ENCODE measurements around the gene TMEM213.

GRCh38 chr7:138871065-138871813 is 73.4 kb downstream of the TMEM213 start:
- no peak for TF ChIP-seq POLR2A (IDR thresholded peaks at IDR 0.05)
- no peak for TF ChIP-seq CTCF (IDR thresholded peaks at IDR 0.05)
